Duodenal mucosa (tissue), 2 donors: Measurements from ENCODE around the gene STIM1.
A peak's percentile ranks its signal among the peaks of the same experiment; 100 is the strongest.

Source experiments
- H3K27ac ChIP-seq: one replicate; pipeline ENCODE4 v1.7.0; 2013; ENCODE audit warnings: low read depth, low read length
- H3K27me3 ChIP-seq, 2 donors: one replicate each; pipeline ENCODE4 v1.7.0; 2013; ENCODE audit warnings: low read length in 2 of 2, control low read depth in 1 of 2; ENCODE audit not compliant: insufficient read depth in 2 of 2, control insufficient read depth in 1 of 2
- H3K36me3 ChIP-seq, 2 donors: one replicate each; pipeline ENCODE4 v1.7.0; 2013; ENCODE audit warnings: low read length in 2 of 2, control low read depth in 1 of 2; ENCODE audit not compliant: insufficient read depth in 2 of 2, control insufficient read depth in 1 of 2
- H3K4me1 ChIP-seq, 2 donors: one replicate each; pipeline ENCODE4 v1.7.0; 2013; ENCODE audit warnings: low read length in 2 of 2, control low read depth in 1 of 2; ENCODE audit not compliant: insufficient read depth in 2 of 2, control insufficient read depth in 1 of 2
- H3K4me3 ChIP-seq, 2 donors: one replicate each; pipeline ENCODE4 v1.7.0; 2013; ENCODE audit warnings: low read length in 2 of 2, low read depth in 1 of 2
- H3K9ac ChIP-seq, 2 donors: one replicate each; pipeline ENCODE4 v1.7.0; 2013; ENCODE audit warnings: low read length in 2 of 2, low read depth in 1 of 2
- H3K9me3 ChIP-seq, 2 donors: one replicate each; pipeline ENCODE4 v1.7.0; 2013; ENCODE audit warnings: low read length in 2 of 2, control low read depth in 1 of 2; ENCODE audit not compliant: control insufficient read depth in 1 of 2

The STIM1 gene

DNA sequence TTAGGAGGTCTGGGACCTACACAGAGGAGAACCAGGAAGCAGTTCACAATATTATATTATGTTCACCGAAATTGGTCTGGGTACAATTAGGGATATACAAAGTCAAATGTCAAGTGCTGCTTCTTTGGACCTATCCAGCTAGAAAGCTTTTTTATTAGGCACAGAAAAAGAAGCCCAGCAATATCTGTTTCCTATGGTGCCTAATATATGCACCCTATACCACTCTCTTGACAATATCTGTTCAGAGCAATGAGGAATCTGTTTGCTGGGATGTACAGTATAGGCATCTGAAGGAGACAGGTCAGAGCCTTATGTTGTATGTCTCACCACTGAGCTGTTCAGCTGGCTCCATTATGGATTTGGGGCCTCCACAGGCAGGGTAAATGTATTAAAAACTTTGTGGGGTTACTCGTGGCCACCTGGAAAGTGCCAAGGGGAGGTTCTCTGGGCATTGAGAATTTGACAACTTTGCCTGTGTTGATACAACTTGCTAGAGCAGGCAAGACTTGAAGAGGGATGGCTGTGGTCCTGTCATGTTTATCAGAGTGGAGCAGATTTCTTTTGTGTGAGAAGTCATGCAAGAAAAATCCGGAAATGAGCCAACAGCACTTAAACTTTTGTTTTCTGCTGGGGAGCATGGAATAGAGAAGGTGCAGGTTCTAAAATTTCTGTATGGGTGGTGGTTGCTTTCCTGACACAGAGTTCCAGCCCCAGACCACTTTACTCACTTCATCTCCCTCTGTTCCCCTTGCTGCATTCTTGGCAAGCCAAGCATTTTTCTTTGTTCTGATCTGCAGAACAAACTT is 10.1 kb downstream of the STIM1 start:
- Histone ChIP-seq H3K27me3 (no peaks in the 10 kb centered on the region), H3K36me3 (no peaks in the 10 kb centered on the region), H3K4me3 (no peak overlapping the region), H3K9me3 (no peaks in the 10 kb centered on the region), H3K9ac (peak overlapping the region in 1 of 2 donors; percentile 7), H3K27ac (no peak overlapping the region), H3K4me1 (peaks cover 49 to 53% of the 10 kb centered on the region in 2 donors)

GRCh38 chr11:3866206-3866605 is 10.7 kb downstream of the STIM1 start:
- H3K4me1 ChIP-seq, result peaks cover 45 to 50% of the 10 kb centered on the region in 2 donors
- H3K9ac ChIP-seq, result peak overlapping the region in 1 of 2 donors; percentile 7
- H3K27me3 ChIP-seq, result no peaks in the 10 kb centered on the region
- H3K27ac ChIP-seq, result no peak overlapping the region
- no peaks in the 10 kb centered on the region for H3K9me3 ChIP-seq
- no peaks in the 10 kb centered on the region for H3K36me3 ChIP-seq
- H3K4me3 ChIP-seq, result no peak overlapping the region

DNA sequence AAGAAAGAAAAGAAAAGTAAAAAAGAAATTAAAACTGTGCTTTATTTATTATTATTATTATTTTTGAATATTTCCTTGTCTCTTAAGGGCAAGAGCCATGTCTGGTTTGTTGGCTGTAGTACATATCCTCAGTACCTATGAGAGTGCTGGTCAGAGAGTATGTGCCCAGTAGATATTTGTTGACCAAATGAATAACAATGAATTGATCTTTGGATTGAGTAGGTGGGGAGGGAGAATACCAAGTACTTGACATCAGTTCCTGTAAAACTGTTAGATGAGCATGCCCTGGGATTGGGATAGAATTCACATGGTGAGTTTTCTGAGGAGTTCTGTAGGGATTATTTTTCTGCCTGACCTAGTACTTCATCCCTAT is 11.4 kb downstream of the STIM1 start:
- no peak overlapping the region for H3K27ac ChIP-seq
- H3K27me3 ChIP-seq, result no peaks in the 10 kb centered on the region
- H3K9ac ChIP-seq, result no peak overlapping the region
- no peak overlapping the region for H3K4me3 ChIP-seq
- H3K9me3 ChIP-seq, result no peaks in the 10 kb centered on the region
- no peaks in the 10 kb centered on the region for H3K36me3 ChIP-seq
- peaks cover 41 to 45% of the 10 kb centered on the region in 2 donors for H3K4me1 ChIP-seq

DNA sequence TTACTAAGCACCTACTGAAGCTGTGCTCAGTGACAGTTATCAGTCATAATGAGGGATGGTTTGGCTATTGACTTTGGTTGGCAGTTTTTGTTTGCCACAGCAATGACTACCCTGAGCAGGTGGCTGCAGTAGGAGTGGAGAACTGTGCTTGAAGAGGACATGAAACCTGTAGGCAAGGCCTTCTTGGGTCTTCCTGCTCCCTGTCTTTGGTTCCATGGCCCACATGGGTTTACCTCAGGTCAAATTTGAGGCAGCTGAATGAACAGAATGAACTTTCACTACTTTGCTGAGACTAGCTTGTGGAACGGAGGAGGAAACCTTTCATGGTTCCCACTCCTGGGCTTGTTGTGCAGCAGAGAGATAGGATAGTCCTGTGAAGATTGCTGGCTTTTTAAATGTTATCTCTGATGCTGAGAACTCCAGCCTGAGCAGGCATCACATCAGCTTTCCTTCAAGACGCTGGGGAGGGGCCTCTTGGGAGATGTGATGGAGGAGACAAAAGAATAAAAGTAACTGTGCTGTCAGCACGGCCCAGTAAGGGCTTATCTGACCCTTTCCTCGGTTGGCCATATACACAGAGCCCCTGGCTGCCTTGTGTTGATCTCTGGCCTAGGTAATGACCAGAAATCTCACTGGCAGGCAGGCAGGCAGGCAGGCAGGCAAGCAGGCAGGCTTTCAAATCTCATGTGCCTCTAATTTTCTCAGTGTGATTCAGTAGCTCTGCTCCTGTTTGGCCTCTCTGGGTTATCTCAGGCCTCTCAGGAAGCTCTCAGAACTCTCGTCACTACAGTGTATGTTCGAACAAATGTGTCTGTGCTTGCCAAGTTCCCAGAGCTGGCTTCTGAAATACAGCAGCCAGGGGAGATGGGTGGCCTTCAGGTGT is 12.0 kb downstream of the STIM1 start:
- Histone ChIP-seq H3K27ac (peak overlapping the region; percentile 60), H3K4me3 (no peak overlapping the region), H3K4me1 (peaks cover 40 to 45% of the 10 kb centered on the region in 2 donors)

DNA sequence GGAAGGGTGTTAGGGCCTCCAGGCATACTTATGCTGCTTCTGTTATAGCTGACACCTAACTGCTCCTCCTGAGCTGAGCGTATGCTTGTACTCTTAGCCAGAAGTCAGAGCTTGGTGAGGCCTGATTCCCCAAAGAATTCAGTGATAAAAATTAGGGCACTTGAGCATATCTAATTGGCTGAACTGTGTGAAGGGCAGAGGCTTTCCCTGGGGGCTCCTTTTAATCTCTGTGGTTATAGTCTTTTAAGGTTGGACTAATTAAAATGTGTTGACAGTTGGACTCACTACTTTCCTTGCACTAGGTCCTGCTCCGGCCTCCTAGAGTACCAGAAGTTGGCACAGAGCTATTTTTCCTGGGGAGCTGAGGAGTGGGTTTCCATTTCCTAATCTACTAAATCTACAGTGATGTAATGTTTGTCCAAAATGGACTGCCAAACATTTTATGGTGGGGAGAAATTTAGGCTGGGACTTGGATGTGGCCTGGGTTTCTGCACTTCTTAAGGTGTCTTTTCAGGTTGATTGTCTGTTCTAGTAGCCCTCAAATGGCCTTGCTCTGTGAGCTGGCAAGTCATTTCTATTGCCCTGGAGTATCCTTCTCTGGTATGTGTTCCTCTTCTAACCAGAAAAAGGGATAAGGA is 18.4 kb downstream of the STIM1 start:
- Histone ChIP-seq H3K9ac (no peak overlapping the region), H3K4me1 (peaks cover 16 to 24% of the 10 kb centered on the region in 2 donors), H3K27ac (no peak overlapping the region)

More for the DNA sequence above, 12.0 kb downstream of the STIM1 start:
- H3K27me3 ChIP-seq, result no peaks in the 10 kb centered on the region
- no peak overlapping the region for H3K9ac ChIP-seq
- H3K36me3 ChIP-seq, result no peaks in the 10 kb centered on the region
- H3K9me3 ChIP-seq, result no peaks in the 10 kb centered on the region

GRCh38 chr11:3876613-3877012 is 21.1 kb downstream of the STIM1 start:
- Histone ChIP-seq H3K9ac (no peak overlapping the region), H3K27ac (no peak overlapping the region), H3K9me3 (no peaks in the 10 kb centered on the region), H3K4me1 (peaks cover 35 to 36% of the 10 kb centered on the region in 2 donors), H3K4me3 (no peak overlapping the region), H3K36me3 (no peaks in the 10 kb centered on the region), H3K27me3 (no peaks in the 10 kb centered on the region)

More for the DNA sequence above, 18.4 kb downstream of the STIM1 start:
- H3K9me3 ChIP-seq, result no peaks in the 10 kb centered on the region
- H3K27me3 ChIP-seq, result no peaks in the 10 kb centered on the region
- no peak overlapping the region for H3K4me3 ChIP-seq
- no peaks in the 10 kb centered on the region for H3K36me3 ChIP-seq

DNA sequence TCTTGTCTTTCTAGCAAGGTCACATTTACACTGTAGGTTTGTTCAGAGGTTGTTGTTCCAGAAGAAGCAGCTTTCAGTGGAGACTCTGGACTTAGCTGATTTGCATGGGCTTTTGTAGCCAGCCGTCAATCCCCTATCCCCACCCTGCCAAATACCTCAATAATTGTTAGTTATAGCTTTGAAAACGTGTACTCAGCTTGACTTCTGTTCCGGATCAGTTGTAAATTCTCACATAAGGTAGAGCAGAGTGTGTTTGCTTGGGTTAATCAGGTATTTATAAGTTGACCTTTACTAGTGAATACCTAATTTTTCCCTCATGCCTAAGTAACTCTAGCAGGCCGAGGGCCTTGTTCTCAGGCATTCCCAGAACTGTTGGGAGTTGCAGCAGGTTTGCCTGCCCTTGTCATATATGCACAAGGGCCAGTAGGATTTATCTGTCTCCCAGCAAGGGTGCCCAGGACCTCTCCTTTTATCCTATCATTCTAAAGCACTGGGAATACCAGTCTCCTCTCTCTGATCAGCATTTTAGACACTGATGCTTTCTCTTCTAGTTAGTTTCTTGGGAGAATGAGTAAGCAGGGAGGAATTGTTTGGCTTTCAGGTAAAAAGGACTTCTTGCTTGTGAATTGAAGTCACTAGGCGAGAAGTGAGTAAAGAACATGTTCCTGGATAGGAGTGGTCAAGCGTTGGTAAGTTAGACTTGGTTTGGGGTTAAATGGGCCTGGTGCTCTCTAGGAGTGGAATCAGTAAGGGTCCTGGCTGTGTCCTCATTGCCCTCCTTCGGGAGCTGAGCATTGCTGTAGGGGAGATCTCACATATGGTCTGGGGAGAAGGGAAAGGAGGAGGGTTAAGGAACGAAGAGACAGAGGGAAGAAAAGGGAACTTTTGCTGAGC is 22.1 kb downstream of the STIM1 start:
- H3K36me3 ChIP-seq, result no peaks in the 10 kb centered on the region
- H3K4me1 ChIP-seq, result peaks cover 35 to 36% of the 10 kb centered on the region in 2 donors
- no peak overlapping the region for H3K27ac ChIP-seq
- no peaks in the 10 kb centered on the region for H3K9me3 ChIP-seq
- H3K9ac ChIP-seq, result no peak overlapping the region
- no peak overlapping the region for H3K4me3 ChIP-seq
- no peaks in the 10 kb centered on the region for H3K27me3 ChIP-seq

DNA sequence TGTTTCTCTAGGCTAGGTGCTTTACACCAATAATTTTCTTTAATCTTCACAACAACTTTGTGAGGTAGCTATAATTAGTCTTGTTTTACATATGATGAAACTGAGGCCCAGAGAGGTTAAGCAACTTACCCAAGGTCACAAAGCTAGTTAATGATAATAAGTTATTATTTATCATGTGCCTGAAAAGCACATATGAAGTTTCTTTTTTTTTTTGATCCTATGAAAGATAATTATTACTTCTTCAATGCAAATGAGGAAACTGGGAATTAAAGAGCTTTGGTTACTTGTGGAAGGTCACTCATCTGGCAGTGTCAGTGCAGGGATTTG is 22.8 kb downstream of the STIM1 start:
- H3K9ac ChIP-seq, result no peak overlapping the region
- no peaks in the 10 kb centered on the region for H3K27me3 ChIP-seq
- H3K27ac ChIP-seq, result no peak overlapping the region
- no peak overlapping the region for H3K4me3 ChIP-seq
- peaks cover 35 to 36% of the 10 kb centered on the region in 2 donors for H3K4me1 ChIP-seq
- H3K36me3 ChIP-seq, result no peaks in the 10 kb centered on the region
- H3K9me3 ChIP-seq, result no peaks in the 10 kb centered on the region

DNA sequence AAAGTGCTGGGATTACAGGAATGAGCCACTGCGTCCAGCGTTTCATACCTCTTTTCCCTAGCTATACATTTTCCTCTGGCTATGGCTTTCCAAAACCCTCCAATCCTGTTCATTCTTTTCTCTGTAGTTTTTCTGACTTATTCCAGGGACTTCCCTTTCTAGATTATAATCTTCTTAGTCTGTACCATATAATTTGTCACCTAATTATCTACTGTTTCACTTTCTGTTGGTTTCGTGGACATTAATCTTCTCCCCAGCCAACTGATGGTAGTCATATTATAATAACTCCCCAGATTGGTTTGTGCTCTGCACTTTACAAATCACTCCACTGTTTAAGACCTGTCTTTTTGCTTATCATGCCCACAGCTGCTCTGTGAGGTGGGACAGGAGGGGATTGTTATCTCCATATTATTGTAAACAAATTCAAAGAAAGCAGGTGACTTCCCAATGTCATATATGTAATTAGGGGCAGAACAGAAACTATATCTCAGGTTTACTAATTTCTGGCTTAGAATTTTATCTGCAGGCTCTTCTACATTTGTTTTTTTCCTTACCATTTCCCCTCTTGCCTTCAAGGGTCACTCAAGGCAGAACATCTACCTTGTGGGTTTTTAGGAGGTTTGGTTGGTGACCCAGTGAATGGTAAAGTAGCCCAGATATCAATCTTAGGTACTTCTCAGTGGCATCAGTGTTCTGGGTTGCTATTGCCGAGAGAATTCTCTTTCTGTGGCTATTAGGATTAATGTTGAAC is 23.9 kb downstream of the STIM1 start:
- Histone ChIP-seq H3K4me1 (peaks cover 35 to 36% of the 10 kb centered on the region in 2 donors), H3K9ac (no peak overlapping the region), H3K27ac (no peak overlapping the region), H3K9me3 (no peaks in the 10 kb centered on the region), H3K27me3 (no peaks in the 10 kb centered on the region), H3K36me3 (no peaks in the 10 kb centered on the region), H3K4me3 (no peak overlapping the region)
